Testis (tissue), 3 donors: Measurements from ENCODE around the gene VPREB1. TPM values are rescaled to one million over a fixed set of nuclear protein-coding genes. Genes with fewer than 3 reads are reported as not detected.

Experiments
- DNase-seq: peaks from one replicate; pipeline ENCODE4 v3.0.0-alpha.2; 2019
- H3K27ac ChIP-seq, 2 donors: fragments of 200-600 bp; sonication (generic); one replicate each; pipeline ENCODE4 v1.5.1; 2019
- H3K27me3 ChIP-seq: fragments of 200-600 bp; sonication (generic); one replicate; pipeline ENCODE4 v1.5.1; 2019
- H3K36me3 ChIP-seq: fragments of 200-600 bp; sonication (generic); one replicate; pipeline ENCODE4 v1.5.1; 2017; ENCODE audit warnings: low read depth; ENCODE audit errors: missing control alignments
- H3K4me1 ChIP-seq: fragments of 200-600 bp; sonication (generic); one replicate; pipeline ENCODE4 v1.5.1; 2019
- H3K4me3 ChIP-seq, 2 donors: fragments of 200-600 bp; sonication (generic); one replicate each; pipeline ENCODE4 v1.5.1; 2017 to 2019
- H3K9me3 ChIP-seq: fragments of 200-600 bp; sonication (generic); one replicate; pipeline ENCODE4 v1.5.1; 2017
- CTCF ChIP-seq, 3 experiments: fragments of 450-650 bp in 2 of 3; fragments of 200-600 bp in 1 of 3; sonication (generic) in 1 of 3; IDR thresholded peaks; one replicate each; pipeline ENCODE4 v1.5.1; 2016 to 2019; ENCODE audit warnings: antibody characterized with exemption in 3 of 3, mild to moderate bottlenecking in 2 of 3, moderate library complexity in 1 of 3
- POLR2A ChIP-seq: fragments of 450-650 bp; IDR thresholded peaks from one replicate; pipeline ENCODE4 v1.6.1; 2017; ENCODE audit warnings: antibody characterized with exemption, mild to moderate bottlenecking, moderate library complexity
- WGBS, 2 donors: methylation state at CpG; one replicate each; pipeline ENCODE4 v1.1.5; 2018; 5-methylcytosine and 5-hydroxymethylcytosine counted together
- intact Hi-C: fragments of 100-400 bp; cut with DNase I; formaldehyde crosslinking; loops from one replicate; pipeline ENCODE4 v1.15.1; 2023; ENCODE audit warnings: low total_unique reads
- polyA plus RNA-seq: library from polyadenylated mRNA; stranded (reverse); fragments of 350-450 nt; fragmentation: Illumina TruSeq; extraction: RNeasy Lipid Tissue Mini Kit (QIAGEN cat#74804); gene quantifications from one replicate; pipeline ENCODE4 v1.2.3, GENCODE V29; 2014; ENCODE audit warnings: low read depth, low replicate concordance; ENCODE audit not compliant: insufficient read depth
- total RNA-seq, 2 donors: library from RNA; depleted of rRNA; stranded (reverse); fragments of >200 nt; gene quantifications; one replicate each; pipeline ENCODE4 v1.2.3, GENCODE V29; 2016

VPREB1 gene
- total and polyA plus RNA-seq, 3 donors from 2014 or later = not detected

- no peak overlapping the region for H3K27ac ChIP-seq
- no peak for DNase-seq
- 60 to 75% methylated on average over 4 to 5 of the region's 5 CpGs for WGBS, 2 donors
- TF ChIP-seq CTCF (IDR thresholded peaks at IDR 0.05) = no peak
- TF ChIP-seq POLR2A = no peak
- H3K4me3 ChIP-seq = no peak overlapping the region
- H3K27me3 ChIP-seq = no peaks in the 10 kb centered on the region
- H3K36me3 ChIP-seq = no peaks in the 10 kb centered on the region
- intact Hi-C loops = no loop called here
- H3K9me3 ChIP-seq = no peaks in the 10 kb centered on the region
- H3K4me1 ChIP-seq = no peaks in the 10 kb centered on the region
Measured at GRCh38 chr22:22214819-22215329, 29.7 kb upstream of the VPREB1 start.

GRCh38 chr22:22215659-22216449 is 28.7 kb upstream of the VPREB1 start:
- intact Hi-C loops = no loop called here
- no peaks in the 10 kb centered on the region for H3K4me1 ChIP-seq
- no peak overlapping the region for H3K27ac ChIP-seq
- no peak for DNase-seq
- no peak overlapping the region for H3K4me3 ChIP-seq
- H3K9me3 ChIP-seq = no peaks in the 10 kb centered on the region
- H3K27me3 ChIP-seq = no peaks in the 10 kb centered on the region
- TF ChIP-seq POLR2A (no peak), CTCF (IDR thresholded peaks at IDR 0.05) (no peak)
- no peaks in the 10 kb centered on the region for H3K36me3 ChIP-seq
- 81% methylated on average over 5 of the region's 5 CpGs for WGBS, 2 donors

GRCh38 chr22:22216450-22216959 is 28.1 kb upstream of the VPREB1 start:
- H3K27ac ChIP-seq = no peak overlapping the region
- WGBS, 2 donors = 91 to 95% methylated on average over 3 to 4 of the region's 4 CpGs
- H3K4me1 ChIP-seq = no peaks in the 10 kb centered on the region
- H3K9me3 ChIP-seq = no peaks in the 10 kb centered on the region
- DNase-seq = no peak
- TF ChIP-seq POLR2A = no peak
- TF ChIP-seq CTCF (IDR thresholded peaks at IDR 0.05) = no peak
- intact Hi-C loops = no loop called here
- no peak overlapping the region for H3K4me3 ChIP-seq
- no peaks in the 10 kb centered on the region for H3K36me3 ChIP-seq
- H3K27me3 ChIP-seq = no peaks in the 10 kb centered on the region

GRCh38 chr22:22218302-22218701 is 26.3 kb upstream of the VPREB1 start:
- Histone ChIP-seq H3K9me3 (no peaks in the 10 kb centered on the region), H3K27ac (no peak overlapping the region), H3K36me3 (no peaks in the 10 kb centered on the region), H3K27me3 (no peaks in the 10 kb centered on the region), H3K4me3 (no peak overlapping the region), H3K4me1 (no peaks in the 10 kb centered on the region)
- DNase-seq = no peak
- TF ChIP-seq CTCF (IDR thresholded peaks at IDR 0.05) (no peak), POLR2A (no peak)
- intact Hi-C loops = no loop called here
- 72 to 83% methylated on average over 4 of the region's 4 CpGs for WGBS, 2 donors
